ENCODE measurements around the gene CNKSR3.

Gene CNKSR3

GRCh38 chr6:154479771-154480639 is 30.5 kb downstream of the CNKSR3 start:
- TF ChIP-seq, protein P1, sequence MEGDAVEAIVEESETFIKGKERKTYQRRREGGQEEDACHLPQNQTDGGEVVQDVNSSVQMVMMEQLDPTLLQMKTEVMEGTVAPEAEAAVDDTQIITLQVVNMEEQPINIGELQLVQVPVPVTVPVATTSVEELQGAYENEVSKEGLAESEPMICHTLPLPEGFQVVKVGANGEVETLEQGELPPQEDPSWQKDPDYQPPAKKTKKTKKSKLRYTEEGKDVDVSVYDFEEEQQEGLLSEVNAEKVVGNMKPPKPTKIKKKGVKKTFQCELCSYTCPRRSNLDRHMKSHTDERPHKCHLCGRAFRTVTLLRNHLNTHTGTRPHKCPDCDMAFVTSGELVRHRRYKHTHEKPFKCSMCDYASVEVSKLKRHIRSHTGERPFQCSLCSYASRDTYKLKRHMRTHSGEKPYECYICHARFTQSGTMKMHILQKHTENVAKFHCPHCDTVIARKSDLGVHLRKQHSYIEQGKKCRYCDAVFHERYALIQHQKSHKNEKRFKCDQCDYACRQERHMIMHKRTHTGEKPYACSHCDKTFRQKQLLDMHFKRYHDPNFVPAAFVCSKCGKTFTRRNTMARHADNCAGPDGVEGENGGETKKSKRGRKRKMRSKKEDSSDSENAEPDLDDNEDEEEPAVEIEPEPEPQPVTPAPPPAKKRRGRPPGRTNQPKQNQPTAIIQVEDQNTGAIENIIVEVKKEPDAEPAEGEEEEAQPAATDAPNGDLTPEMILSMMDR (IDR thresholded peaks at IDR 0.05), result no peak
- Histone ChIP-seq H3K4me3 (peak overlapping the region; percentile 4 to 30), H3K27ac (peak overlapping the region; percentile 71)

GRCh38 chr6:154479351-154479769 is 31.1 kb downstream of the CNKSR3 start:
- Histone ChIP-seq H3K4me3 (peak overlapping the region; percentile 4 to 30), H3K27me3 (no peaks in the 10 kb centered on the region), H3K27ac (peak overlapping the region; percentile 71), H3K9me3 (no peaks in the 10 kb centered on the region), H3K4me1 (peaks cover 0 to 93% (median 30%) of the 10 kb centered on the region in 4 donors), H3K36me3 (no peaks in the 10 kb centered on the region)
- TF ChIP-seq, protein P1 (IDR thresholded peaks at IDR 0.05), result no peak
- no peak for DNase-seq
- intact Hi-C loops (cut with DNase I; ENCODE audit: low total_unique reads), result no loop called here

More at GRCh38 chr6:154479771-154480639, 30.5 kb downstream of the CNKSR3 start:
- Histone ChIP-seq H3K27me3 (no peaks in the 10 kb centered on the region), H3K36me3 (no peaks in the 10 kb centered on the region), H3K9me3 (no peaks in the 10 kb centered on the region), H3K4me1 (peaks cover 0 to 91% (median 27%) of the 10 kb centered on the region in 4 donors)
- intact Hi-C loops (cut with DNase I; ENCODE audit: low total_unique reads), result no loop called here
- DNase-seq, result no peak

- H3K4me1 ChIP-seq, result peaks cover 0 to 91% (median 28%) of the 10 kb centered on the region in 4 donors
- H3K27me3 ChIP-seq, result no peaks in the 10 kb centered on the region
- no peaks in the 10 kb centered on the region for H3K9me3 ChIP-seq
- no peaks in the 10 kb centered on the region for H3K36me3 ChIP-seq
- TF ChIP-seq, protein P1 (IDR thresholded peaks at IDR 0.05), result no peak
- no peak for DNase-seq
- intact Hi-C loops (cut with DNase I; ENCODE audit: low total_unique reads), result no loop called here
- H3K4me3 ChIP-seq, result peak overlapping the region; percentile 4 to 30
- H3K27ac ChIP-seq, result peak overlapping the region; percentile 71
Measured at GRCh38 chr6:154478701-154479060, 31.8 kb downstream of the CNKSR3 start.

- DNase-seq, result no peak
- H3K36me3 ChIP-seq, result no peaks in the 10 kb centered on the region
- peak overlapping the region; percentile 71 for H3K27ac ChIP-seq
Measured at GRCh38 chr6:154478021-154478700, 32.3 kb downstream of the CNKSR3 start.

GRCh38 chr6:154476494-154476893 is 34.0 kb downstream of the CNKSR3 start:
- no peaks in the 10 kb centered on the region for H3K36me3 ChIP-seq
- H3K27ac ChIP-seq, result no peak overlapping the region
- TF ChIP-seq, protein P1 (IDR thresholded peaks at IDR 0.05), result no peak
- intact Hi-C loops (cut with DNase I; ENCODE audit: low total_unique reads), result no loop called here
- H3K27me3 ChIP-seq, result no peaks in the 10 kb centered on the region
- no peak overlapping the region for H3K4me3 ChIP-seq
- peaks cover 0 to 82% (median 21%) of the 10 kb centered on the region in 4 donors for H3K4me1 ChIP-seq
- no peak for DNase-seq
- no peaks in the 10 kb centered on the region for H3K9me3 ChIP-seq

More at GRCh38 chr6:154478021-154478700, 32.3 kb downstream of the CNKSR3 start:
- TF ChIP-seq, protein P1 (IDR thresholded peaks at IDR 0.05), result no peak
- no peaks in the 10 kb centered on the region for H3K9me3 ChIP-seq
- intact Hi-C loops (cut with DNase I; ENCODE audit: low total_unique reads), result no loop called here
- H3K27me3 ChIP-seq, result no peaks in the 10 kb centered on the region
- H3K4me1 ChIP-seq, result peaks cover 0 to 86% (median 22%) of the 10 kb centered on the region in 4 donors
- peak overlapping the region in 1 of 2 donors; percentile 7 for H3K4me3 ChIP-seq

Data from tibial artery (tissue), 4 donors.